BE2C (cell line): ENCODE results near the gene SOWAHB.

ENCODE experiments used
- DNase-seq: peaks from one replicate; pipeline ENCODE4 v3.0.0-alpha.2; 2020
- H3K27me3 ChIP-seq: fragments of 250-450 bp; sonication (Bioruptor Pico); 2 replicates; pipeline ENCODE4 v1.5.1; 2020; ENCODE audit warnings: mild to moderate bottlenecking
- H3K36me3 ChIP-seq: fragments of 250-450 bp; sonication (Bioruptor Pico); 2 replicates; pipeline ENCODE4 v1.5.1; 2020; ENCODE audit warnings: mild to moderate bottlenecking
- H3K4me1 ChIP-seq: fragments of 250-450 bp; sonication (Bioruptor Pico); 2 replicates; pipeline ENCODE4 v1.5.1; 2020
- H3K4me3 ChIP-seq: 2 replicates; pipeline ENCODE4 v1.5.1; 2011; ENCODE audit warnings: low read depth, low read length
- H3K9me3 ChIP-seq: fragments of 250-450 bp; sonication (Bioruptor Pico); 2 replicates; pipeline ENCODE4 v1.5.1; 2020
- CTCF ChIP-seq: IDR thresholded peaks from 2 replicates; pipeline ENCODE4 v1.5.1; 2012; ENCODE audit warnings: mild to moderate bottlenecking, low read depth, low read length

The SOWAHB gene

GRCh38 chr4:76931087-76931486 is 33.1 kb upstream of the SOWAHB start:
- Histone ChIP-seq H3K36me3 (no peaks in the 10 kb centered on the region), H3K4me3 (no peak overlapping the region), H3K27me3 (no peaks in the 10 kb centered on the region), H3K9me3 (no peaks in the 10 kb centered on the region), H3K4me1 (no peaks in the 10 kb centered on the region)
- DNase-seq: no peak
- TF ChIP-seq CTCF: no peak

GRCh38 chr4:76930685-76931084 is 32.7 kb upstream of the SOWAHB start:
- DNase-seq: no peak
- Histone ChIP-seq H3K27me3 (no peaks in the 10 kb centered on the region), H3K36me3 (no peaks in the 10 kb centered on the region), H3K4me1 (no peaks in the 10 kb centered on the region), H3K9me3 (no peaks in the 10 kb centered on the region), H3K4me3 (no peak overlapping the region)
- no peak for TF ChIP-seq CTCF

- no peaks in the 10 kb centered on the region for H3K36me3 ChIP-seq
- H3K9me3 ChIP-seq: no peaks in the 10 kb centered on the region
- no peaks in the 10 kb centered on the region for H3K4me1 ChIP-seq
- H3K4me3 ChIP-seq: no peak overlapping the region
- H3K27me3 ChIP-seq: no peaks in the 10 kb centered on the region
- DNase-seq: no peak
- TF ChIP-seq CTCF: no peak
These were observed 28.9 kb upstream of the SOWAHB start for GRCh38 chr4:76926841-76927240.

- Histone ChIP-seq H3K9me3 (no peaks in the 10 kb centered on the region), H3K4me3 (no peak overlapping the region), H3K4me1 (no peaks in the 10 kb centered on the region), H3K27me3 (no peaks in the 10 kb centered on the region), H3K36me3 (no peaks in the 10 kb centered on the region)
- no peak for TF ChIP-seq CTCF
- DNase-seq: no peak
These were observed 25.8 kb upstream of the SOWAHB start for GRCh38 chr4:76923619-76924357.

- no peaks in the 10 kb centered on the region for H3K27me3 ChIP-seq
- no peak for TF ChIP-seq CTCF
- no peak for DNase-seq
These were observed 22.8 kb upstream of the SOWAHB start for GRCh38 chr4:76920715-76921114.

GRCh38 chr4:76909711-76910110 is 11.8 kb upstream of the SOWAHB start:
- Histone ChIP-seq H3K4me1 (no peaks in the 10 kb centered on the region), H3K36me3 (no peaks in the 10 kb centered on the region), H3K4me3 (no peak overlapping the region), H3K27me3 (peaks cover 5% of the 10 kb centered on the region; the same call in 1 of the 2 replicates), H3K9me3 (no peaks in the 10 kb centered on the region)
- TF ChIP-seq CTCF: no peak
- no peak for DNase-seq

More at GRCh38 chr4:76920715-76921114, 22.8 kb upstream of the SOWAHB start:
- no peaks in the 10 kb centered on the region for H3K36me3 ChIP-seq
- no peaks in the 10 kb centered on the region for H3K4me1 ChIP-seq
- no peak overlapping the region for H3K4me3 ChIP-seq
- no peaks in the 10 kb centered on the region for H3K9me3 ChIP-seq
